HCT116 (cell line): ENCODE measurements around the gene WHRN.

Source experiments
- CEBPB ChIP-seq: IDR thresholded peaks from 2 replicates; pipeline ENCODE4 v1.6.1; 2012; ENCODE audit warnings: low read depth
- EZH2 ChIP-seq: fragments of 200-600 bp; sonication (generic); IDR thresholded peaks from 2 replicates; pipeline ENCODE4 v1.6.1; 2017; ENCODE audit warnings: antibody characterized with exemption, mixed run types
- POLR2A ChIP-seq: IDR thresholded peaks from 2 replicates; pipeline ENCODE4 v1.7.0; 2011; ENCODE audit warnings: borderline replicate concordance; ENCODE audit not compliant: insufficient read depth, insufficient read length; ENCODE audit errors: extremely low read depth
- POLR2AphosphoS5 ChIP-seq: IDR thresholded peaks from 2 replicates; pipeline ENCODE4 v1.6.1; 2011; ENCODE audit warnings: mild to moderate bottlenecking, low read depth, low read length, moderate library complexity
- YY1 ChIP-seq: IDR thresholded peaks from 2 replicates; pipeline ENCODE4 v1.6.1; 2011; ENCODE audit warnings: low read length, low read depth, moderate library complexity, mild to moderate bottlenecking; ENCODE audit not compliant: insufficient replicate concordance; ENCODE audit errors: extremely low read depth
- TF ChIP-seq, protein P1 (sequence below): IDR thresholded peaks from 2 replicates; pipeline ENCODE4 v1.6.1; 2012; ENCODE audit warnings: low read depth

DNA sequence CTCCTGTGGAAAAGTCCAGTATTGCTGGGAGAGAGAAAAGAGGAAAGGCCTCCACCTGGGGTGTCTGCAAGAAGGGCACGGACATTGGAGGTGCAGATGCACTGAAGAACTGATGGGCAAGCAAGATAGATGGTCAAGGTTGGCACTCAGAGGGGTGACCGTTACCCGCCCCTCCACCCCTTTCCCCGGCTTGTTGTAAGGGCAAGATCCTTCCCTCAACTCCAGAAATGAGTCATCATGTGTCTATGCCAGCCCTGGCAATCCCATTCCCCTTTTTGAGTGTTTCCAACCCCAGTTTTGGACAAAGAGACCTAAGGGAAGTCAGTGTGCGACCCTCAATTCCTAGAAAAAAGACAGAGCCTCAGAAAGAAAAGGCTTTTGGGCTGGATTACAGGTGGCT is 47.4 kb upstream of the WHRN start:
- TF ChIP-seq POLR2A, result no peak
- no peak for TF ChIP-seq EZH2
- no peak for TF ChIP-seq YY1
- TF ChIP-seq POLR2AphosphoS5, result no peak
- TF ChIP-seq, protein P1, sequence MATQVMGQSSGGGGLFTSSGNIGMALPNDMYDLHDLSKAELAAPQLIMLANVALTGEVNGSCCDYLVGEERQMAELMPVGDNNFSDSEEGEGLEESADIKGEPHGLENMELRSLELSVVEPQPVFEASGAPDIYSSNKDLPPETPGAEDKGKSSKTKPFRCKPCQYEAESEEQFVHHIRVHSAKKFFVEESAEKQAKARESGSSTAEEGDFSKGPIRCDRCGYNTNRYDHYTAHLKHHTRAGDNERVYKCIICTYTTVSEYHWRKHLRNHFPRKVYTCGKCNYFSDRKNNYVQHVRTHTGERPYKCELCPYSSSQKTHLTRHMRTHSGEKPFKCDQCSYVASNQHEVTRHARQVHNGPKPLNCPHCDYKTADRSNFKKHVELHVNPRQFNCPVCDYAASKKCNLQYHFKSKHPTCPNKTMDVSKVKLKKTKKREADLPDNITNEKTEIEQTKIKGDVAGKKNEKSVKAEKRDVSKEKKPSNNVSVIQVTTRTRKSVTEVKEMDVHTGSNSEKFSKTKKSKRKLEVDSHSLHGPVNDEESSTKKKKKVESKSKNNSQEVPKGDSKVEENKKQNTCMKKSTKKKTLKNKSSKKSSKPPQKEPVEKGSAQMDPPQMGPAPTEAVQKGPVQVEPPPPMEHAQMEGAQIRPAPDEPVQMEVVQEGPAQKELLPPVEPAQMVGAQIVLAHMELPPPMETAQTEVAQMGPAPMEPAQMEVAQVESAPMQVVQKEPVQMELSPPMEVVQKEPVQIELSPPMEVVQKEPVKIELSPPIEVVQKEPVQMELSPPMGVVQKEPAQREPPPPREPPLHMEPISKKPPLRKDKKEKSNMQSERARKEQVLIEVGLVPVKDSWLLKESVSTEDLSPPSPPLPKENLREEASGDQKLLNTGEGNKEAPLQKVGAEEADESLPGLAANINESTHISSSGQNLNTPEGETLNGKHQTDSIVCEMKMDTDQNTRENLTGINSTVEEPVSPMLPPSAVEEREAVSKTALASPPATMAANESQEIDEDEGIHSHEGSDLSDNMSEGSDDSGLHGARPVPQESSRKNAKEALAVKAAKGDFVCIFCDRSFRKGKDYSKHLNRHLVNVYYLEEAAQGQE, result no peak
- TF ChIP-seq CEBPB, result no peak
